IMR-90 (cell line): Measurements from ENCODE around the gene SUSD6. TPM values are rescaled to one million over a fixed set of nuclear protein-coding genes. Genes with fewer than 3 reads are reported as not detected.

Source experiments
- ATAC-seq: fragments of 200-7000 bp; cut with Tn5 transposase; 2 replicates; pipeline ENCODE4 v1.9.1; 2020; ENCODE audit warnings: low read depth, mild to moderate bottlenecking, moderate library complexity
- BruUV-seq: library from RNA; stranded (reverse); fragments of 400-500 nt; replicated peaks from 2 replicates; lab custom pipeline; 2021; lab: Mats Ljungman, UMichigan
- CTCF ChIA-PET: fragments of 300-600 bp; formaldehyde crosslinking; extraction: SDS; loops from one replicate; lab custom pipeline; 2021; ENCODE audit warnings: antibody characterized with exemption; lab: Yijun Ruan, JAX
- POLR2A ChIA-PET: fragments of 300-600 bp; sonication (Branson Sonifier 250); formaldehyde crosslinking; loops from one replicate; lab custom pipeline; 2022; ENCODE audit warnings: antibody characterized with exemption; ENCODE audit not compliant: unreplicated experiment; lab: Charles Lee
- DNase-seq: peaks from one replicate; pipeline ENCODE4 v3.0.0; 2013
- H2AFZ ChIP-seq: replicated peaks from 2 replicates; pipeline ENCODE3; 2013; ENCODE audit warnings: low read length, mild to moderate bottlenecking; ENCODE audit not compliant: poor library complexity
- H2AK5ac ChIP-seq: 2 replicates; pipeline ENCODE4 v1.6.1; 2013; ENCODE audit warnings: low read depth, low read length, inconsistent platforms
- H2AK9ac ChIP-seq: replicated peaks from 2 replicates; pipeline ENCODE3; 2013; ENCODE audit warnings: mild to moderate bottlenecking, low read depth, low read length, moderate library complexity; ENCODE audit not compliant: poor library complexity
- H2BK120ac ChIP-seq: 2 replicates; pipeline ENCODE4 v1.6.1; 2013; ENCODE audit warnings: low read depth, low read length, inconsistent platforms
- H2BK15ac ChIP-seq: 3 replicates; pipeline ENCODE4 v1.6.1; 2013; ENCODE audit warnings: low read depth, low read length, inconsistent platforms
- H2BK20ac ChIP-seq: 2 replicates; pipeline ENCODE4 v1.6.1; 2013; ENCODE audit warnings: low read depth, mild to moderate bottlenecking, inconsistent platforms, low read length, moderate library complexity
- H2BK5ac ChIP-seq: 2 replicates; pipeline ENCODE4 v1.6.1; 2013; ENCODE audit warnings: mild to moderate bottlenecking, low read depth, low read length, inconsistent platforms; ENCODE audit not compliant: poor library complexity, severe bottlenecking
- H3K14ac ChIP-seq: replicated peaks from 2 replicates; pipeline ENCODE4 v1.6.1; 2013; ENCODE audit warnings: low read depth, low read length, inconsistent platforms
- H3K18ac ChIP-seq: 2 replicates; pipeline ENCODE4 v1.6.1; 2013; ENCODE audit warnings: low read depth, low read length, control low read depth
- H3K23ac ChIP-seq: 2 replicates; pipeline ENCODE4 v1.6.1; 2013; ENCODE audit warnings: low read depth, low read length, inconsistent platforms
- H3K27ac ChIP-seq: 2 replicates; pipeline ENCODE4 v1.5.1; 2013; ENCODE audit warnings: mild to moderate bottlenecking, control low read depth, low read length; ENCODE audit not compliant: insufficient read depth
- H3K27me3 ChIP-seq: 2 replicates; pipeline ENCODE4 v1.6.1; 2013; ENCODE audit warnings: low read length; ENCODE audit not compliant: control insufficient read depth, insufficient read depth
- H3K36me3 ChIP-seq: 2 replicates; pipeline ENCODE4 v1.6.1; 2013; ENCODE audit warnings: low read length, mixed read lengths; ENCODE audit not compliant: control insufficient read depth, insufficient read depth
- H3K4ac ChIP-seq: 2 replicates; pipeline ENCODE4 v1.6.1; 2013; ENCODE audit warnings: low read depth, low read length, inconsistent platforms
- H3K4me1 ChIP-seq: 2 replicates; pipeline ENCODE4 v1.6.1; 2013; ENCODE audit warnings: low read length, mixed read lengths; ENCODE audit not compliant: control insufficient read depth, insufficient read depth
- H3K4me2 ChIP-seq: 2 replicates; pipeline ENCODE4 v1.6.1; 2013; ENCODE audit warnings: low read depth, mild to moderate bottlenecking, control low read depth, low read length, moderate library complexity
- H3K4me3 ChIP-seq: 2 replicates; pipeline ENCODE4 v1.5.1; 2013; ENCODE audit warnings: low read depth, mild to moderate bottlenecking, control low read depth, low read length, moderate library complexity; ENCODE audit not compliant: insufficient read depth
- H3K56ac ChIP-seq: 2 replicates; pipeline ENCODE4 v1.6.1; 2013; ENCODE audit warnings: low read length, inconsistent platforms; ENCODE audit not compliant: insufficient read depth; ENCODE audit errors: extremely low read depth
- H3K79me1 ChIP-seq, 2 experiments: 2 replicates each; pipeline ENCODE4 v1.6.1; 2013; ENCODE audit warnings: low read length in 2 of 2, inconsistent platforms in 1 of 2, low read depth in 1 of 2
- H3K9ac ChIP-seq: 2 replicates; pipeline ENCODE4 v1.6.1; 2013; ENCODE audit warnings: low read depth, low read length, control low read depth
- H3K9me1 ChIP-seq: 2 replicates; pipeline ENCODE4 v1.6.1; 2013; ENCODE audit warnings: low read length, inconsistent platforms; ENCODE audit not compliant: insufficient read depth
- H3K9me3 ChIP-seq: 2 replicates; pipeline ENCODE4 v1.6.1; 2013; ENCODE audit warnings: low read length; ENCODE audit not compliant: control insufficient read depth, insufficient read depth
- H4K20me1 ChIP-seq: 2 replicates; pipeline ENCODE4 v1.6.1; 2013; ENCODE audit warnings: low read length, inconsistent platforms; ENCODE audit not compliant: insufficient read depth
- H4K5ac ChIP-seq: 2 replicates; pipeline ENCODE4 v1.6.1; 2013; ENCODE audit warnings: mild to moderate bottlenecking, low read depth, low read length, control low read depth
- H4K8ac ChIP-seq, 2 experiments: 2 replicates each; pipeline ENCODE4 v1.6.1; 2013; ENCODE audit warnings: low read depth in 2 of 2, low read length in 2 of 2, control low read depth in 1 of 2, inconsistent platforms in 1 of 2
- H4K91ac ChIP-seq: 2 replicates; pipeline ENCODE4 v1.6.1; 2013; ENCODE audit warnings: low read depth, low read length, inconsistent platforms; ENCODE audit not compliant: insufficient read depth
- CEBPB ChIP-seq: IDR thresholded peaks from 2 replicates; pipeline ENCODE4 v1.6.1; 2012; ENCODE audit warnings: low read depth, low read length, improper control_type of control experiment
- FOS ChIP-seq: fragments of 150-350 bp; IDR thresholded peaks from 2 replicates; pipeline ENCODE4 v1.6.1; 2016; ENCODE audit warnings: low read depth, low read length
- MXI1 ChIP-seq: IDR thresholded peaks from 2 replicates; pipeline ENCODE4 v1.6.1; 2012; ENCODE audit warnings: low read depth, mild to moderate bottlenecking, low read length, moderate library complexity, borderline replicate concordance
- RFX5 ChIP-seq: IDR thresholded peaks from 2 replicates; pipeline ENCODE4 v1.8.0; 2012; ENCODE audit warnings: low read depth, mild to moderate bottlenecking, low read length, moderate library complexity
- SMC3 ChIP-seq: fragments of 150-350 bp; IDR thresholded peaks from 2 replicates; pipeline ENCODE4 v1.6.1; 2016; ENCODE audit warnings: low read depth, mild to moderate bottlenecking, antibody characterized with exemption, low read length, moderate library complexity
- WGBS, 2 experiments: methylation state at CpG; one replicate each; pipeline versions ENCODE4 v1.1.5 to v1.1.7; 2013; ENCODE audit warnings: missing lambda C conversion rate in 2 of 2; ENCODE audit not compliant: insufficient read length in 1 of 2; ENCODE audit errors: extremely low coverage in 2 of 2; 5-methylcytosine and 5-hydroxymethylcytosine counted together
- dilution Hi-C: fragments of 300-500 bp; cut with HindIII; formaldehyde crosslinking; loops from one replicate; pipeline ENCODE4 v1.14.3; 2018; ENCODE audit warnings: low sequenced_read_pairs; ENCODE audit not compliant: unreplicated experiment
- in situ Hi-C: fragments of 300-500 bp; cut with MboI; formaldehyde crosslinking; loops from 3 replicates; pipeline ENCODE4 v1.14.3; 2019; ENCODE audit warnings: low sequenced_read_pairs, inconsistent platforms, mixed read lengths
- intact Hi-C: fragments of 100-400 bp; cut with micrococcal nuclease; formaldehyde crosslinking; loops from 2 replicates; pipeline ENCODE4 v1.10.0; 2022
- polyA plus RNA-seq, 3 experiments: library from polyadenylated mRNA; depleted of rRNA; stranded (reverse); fragments of >200 nt; gene quantifications; 2 replicates each; pipeline ENCODE4 v1.2.3, GENCODE V29; 2012; ENCODE audit warnings: low replicate concordance in 1 of 3
- total RNA-seq: library from RNA; depleted of rRNA; stranded (reverse); fragments of >200 nt; gene quantifications from 2 replicates; pipeline ENCODE4 v1.2.3, GENCODE V29; 2012

Gene SUSD6
- total and polyA plus RNA-seq, 2 of the 4 experiments (the other 2 are of a cell fraction), result 2.3 to 10.1 TPM

DNA sequence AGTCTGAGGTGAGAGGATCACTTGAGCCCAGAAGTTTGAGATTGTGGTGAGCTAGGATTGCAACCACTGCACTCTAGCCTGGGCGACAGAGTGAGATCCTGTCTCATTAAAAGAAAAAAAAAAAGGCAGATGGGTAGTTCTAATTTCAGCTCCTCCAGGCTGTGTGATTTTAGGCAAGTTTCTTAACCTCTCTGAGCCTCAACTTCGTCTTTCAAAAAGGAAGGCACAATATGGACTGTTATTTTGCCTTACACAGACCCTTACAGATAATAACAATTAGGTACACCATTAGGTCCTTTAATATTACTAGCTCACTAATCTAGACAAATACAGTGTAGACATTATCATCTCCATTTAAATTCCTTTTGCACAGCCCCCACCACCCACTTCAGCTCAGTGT, 31.9 kb upstream of the SUSD6 start:
- ChIA-PET POLR2A (no interaction called here), CTCF (interaction anchor here (0.9 to 2.3 kb wide), 5 partner anchors 9 to 148 kb away, joined by 3 to 8 read pairs (median 4); no protein-coding TSS in a partner anchor)
- Histone ChIP-seq H2AK5ac (no peak overlapping the region), H3K14ac (no peak overlapping the region), H2BK120ac (no peak overlapping the region), H3K4me1 (no peaks in the 10 kb centered on the region), H3K56ac (no peak overlapping the region), H4K5ac (no peak overlapping the region), H2AFZ (no peak overlapping the region), H3K23ac (no peak overlapping the region), H3K27me3 (peaks cover 21% of the 10 kb centered on the region), H3K18ac (no peak overlapping the region), H3K4me2 (no peak overlapping the region), H4K8ac (no peak overlapping the region), H2AK9ac (no peak overlapping the region), H3K79me1 (no peaks in the 10 kb centered on the region), H3K9me3 (no peaks in the 10 kb centered on the region), H3K9ac (no peak overlapping the region), H3K36me3 (no peaks in the 10 kb centered on the region), H3K4ac (no peak overlapping the region), H2BK15ac (no peak overlapping the region), H4K91ac (no peak overlapping the region), H4K20me1 (no peaks in the 10 kb centered on the region), H3K9me1 (0 out of 2 replicates have a peak, but pooled peaks cover 6% of the 10 kb centered on the region), H3K4me3 (no peak overlapping the region), H3K27ac (no peak overlapping the region), H2BK5ac (no peak overlapping the region), H2BK20ac (no peak overlapping the region)
- BruUV-seq, result no TSS peak
- no peak for DNase-seq
- ATAC-seq, result no peak
- dilution Hi-C loops, result no loop called here
- 88% methylated on average over 1 of the region's 2 CpGs; no CpG with 5 or more reads in 1 of the 2 experiments for WGBS, 2 experiments
- intact Hi-C loops, result no loop called here
- no peak for TF ChIP-seq MXI1
- no peak for TF ChIP-seq FOS
- TF ChIP-seq RFX5, result no peak
- no peak for TF ChIP-seq SMC3
- TF ChIP-seq CEBPB, result no peak
- in situ Hi-C loops, result loop anchor here (25.0 kb wide), 1 partner anchor 433 kb away; no protein-coding TSS in a partner anchor
